ENCODE measurements around the gene PDE4D.

PDE4D gene

DNA sequence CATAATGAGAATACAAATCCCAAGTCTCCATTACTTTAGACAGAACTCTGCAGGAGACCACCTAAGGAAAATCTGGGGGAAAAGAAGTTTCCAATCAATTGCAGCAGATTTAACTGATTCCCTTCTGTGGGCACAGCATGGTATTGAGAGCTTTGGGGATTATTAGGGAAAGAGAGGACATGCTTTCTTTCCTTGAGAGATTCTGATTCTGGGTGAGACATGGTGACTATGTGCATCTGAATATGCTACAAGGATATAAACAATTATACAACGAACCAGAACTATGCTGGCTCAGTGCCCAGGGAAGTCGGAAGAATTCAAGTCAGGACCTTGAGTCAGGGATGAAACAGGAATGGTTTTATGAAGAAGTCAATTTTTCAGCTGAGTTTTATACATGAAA, 183.7 kb downstream of the PDE4D start:
- Histone ChIP-seq H3K9me3 (ENCODE audit: control insufficient read depth, insufficient read depth, low read length) (peaks cover 10% of the 10 kb centered on the region), H3K36me3 (ENCODE audit: control insufficient read depth, insufficient read depth, low read length) (no peaks in the 10 kb centered on the region), H3K27me3 (ENCODE audit: control insufficient read depth, insufficient read depth, low read length) (no peaks in the 10 kb centered on the region), H3K4me1 (ENCODE audit: control insufficient read depth, insufficient read depth, low read length) (peaks cover 35% of the 10 kb centered on the region), H3K9ac (ENCODE audit: low read depth, low read length) (no peak overlapping the region), H3K4me3 (ENCODE audit: low read depth, low read length) (peak overlapping the region; percentile 5)

DNA sequence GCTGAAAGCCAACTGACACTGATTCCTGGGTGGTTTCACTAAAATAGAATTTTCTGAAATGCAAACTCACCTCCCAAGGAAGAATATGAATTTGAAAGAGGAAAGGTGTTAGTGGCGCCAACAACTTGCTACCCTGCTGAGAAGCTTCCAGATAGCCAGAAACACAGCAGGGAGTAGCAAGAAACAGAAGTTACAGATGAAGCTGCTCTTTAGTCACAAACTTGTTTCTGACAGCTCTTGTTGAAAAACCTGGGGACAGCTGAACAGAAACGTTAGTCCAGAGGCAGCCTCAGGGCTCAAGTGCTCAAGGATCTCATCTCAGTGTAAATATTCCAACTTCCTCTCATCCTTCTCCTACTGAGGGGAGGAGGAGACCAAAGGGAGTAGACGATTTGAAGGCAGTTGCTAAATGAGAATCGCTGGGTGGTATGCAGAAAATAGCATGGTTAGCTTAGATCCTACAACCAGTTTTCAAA, 184.1 kb downstream of the PDE4D start:
- no peak overlapping the region for H3K9ac ChIP-seq (ENCODE audit: low read depth, low read length)
- H3K4me1 ChIP-seq (ENCODE audit: control insufficient read depth, insufficient read depth, low read length) = peaks cover 35% of the 10 kb centered on the region
- peaks cover 10% of the 10 kb centered on the region for H3K9me3 ChIP-seq (ENCODE audit: control insufficient read depth, insufficient read depth, low read length)
- peak overlapping the region; percentile 5 for H3K4me3 ChIP-seq (ENCODE audit: low read depth, low read length)
- H3K36me3 ChIP-seq (ENCODE audit: control insufficient read depth, insufficient read depth, low read length) = no peaks in the 10 kb centered on the region
- H3K27me3 ChIP-seq (ENCODE audit: control insufficient read depth, insufficient read depth, low read length) = no peaks in the 10 kb centered on the region

DNA sequence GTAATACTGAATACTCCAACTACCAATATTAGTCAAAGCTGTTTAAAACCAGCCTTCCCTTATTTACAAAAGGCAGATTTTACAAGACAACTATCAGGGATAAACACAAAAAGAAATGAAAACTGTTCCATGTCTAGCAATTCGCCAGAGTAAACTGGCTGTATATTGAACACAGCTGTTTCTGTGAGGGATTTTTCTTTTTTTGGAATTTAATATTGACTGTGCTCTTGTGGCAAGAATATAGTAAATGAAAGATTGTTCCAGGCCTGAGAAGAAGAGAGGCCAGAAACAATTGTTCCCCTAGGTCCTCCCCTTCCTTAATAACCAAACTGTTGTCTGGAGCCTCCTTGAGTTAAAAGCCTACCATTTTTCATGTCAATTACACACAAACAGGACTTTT, 188.6 kb downstream of the PDE4D start:
- Histone ChIP-seq H3K36me3 (ENCODE audit: control insufficient read depth, insufficient read depth, low read length) (no peaks in the 10 kb centered on the region), H3K27me3 (ENCODE audit: control insufficient read depth, insufficient read depth, low read length) (no peaks in the 10 kb centered on the region), H3K9me3 (ENCODE audit: control insufficient read depth, insufficient read depth, low read length) (no peaks in the 10 kb centered on the region), H3K4me3 (ENCODE audit: low read depth, low read length) (no peak overlapping the region), H3K9ac (ENCODE audit: low read depth, low read length) (no peak overlapping the region), H3K4me1 (ENCODE audit: control insufficient read depth, insufficient read depth, low read length) (peaks cover 19% of the 10 kb centered on the region)

- Histone ChIP-seq H3K4me3 (ENCODE audit: low read depth, low read length) (no peak overlapping the region), H3K9ac (ENCODE audit: low read depth, low read length) (no peak overlapping the region), H3K27me3 (ENCODE audit: control insufficient read depth, insufficient read depth, low read length) (no peaks in the 10 kb centered on the region), H3K36me3 (ENCODE audit: control insufficient read depth, insufficient read depth, low read length) (no peaks in the 10 kb centered on the region), H3K4me1 (ENCODE audit: control insufficient read depth, insufficient read depth, low read length) (peaks cover 13% of the 10 kb centered on the region), H3K9me3 (ENCODE audit: control insufficient read depth, insufficient read depth, low read length) (no peaks in the 10 kb centered on the region)
These were observed 189.7 kb downstream of the PDE4D start for GRCh38 chr5:59703789-59704188.

GRCh38 chr5:59698207-59699178, 195.0 kb downstream of the PDE4D start:
- H3K36me3 ChIP-seq (ENCODE audit: control insufficient read depth, insufficient read depth, low read length) = no peaks in the 10 kb centered on the region

GRCh38 chr5:59694411-59694810, 199.1 kb downstream of the PDE4D start:
- H3K27me3 ChIP-seq (ENCODE audit: control insufficient read depth, insufficient read depth, low read length) = no peaks in the 10 kb centered on the region
- H3K36me3 ChIP-seq (ENCODE audit: control insufficient read depth, insufficient read depth, low read length) = no peaks in the 10 kb centered on the region
- no peaks in the 10 kb centered on the region for H3K9me3 ChIP-seq (ENCODE audit: control insufficient read depth, insufficient read depth, low read length)
- H3K4me3 ChIP-seq (ENCODE audit: low read depth, low read length) = no peak overlapping the region
- no peak overlapping the region for H3K9ac ChIP-seq (ENCODE audit: low read depth, low read length)
- H3K4me1 ChIP-seq (ENCODE audit: control insufficient read depth, insufficient read depth, low read length) = no peaks in the 10 kb centered on the region

More at GRCh38 chr5:59698207-59699178, 195.0 kb downstream of the PDE4D start:
- no peaks in the 10 kb centered on the region for H3K9me3 ChIP-seq (ENCODE audit: control insufficient read depth, insufficient read depth, low read length)
- H3K4me1 ChIP-seq (ENCODE audit: control insufficient read depth, insufficient read depth, low read length) = no peaks in the 10 kb centered on the region
- no peak overlapping the region for H3K4me3 ChIP-seq (ENCODE audit: low read depth, low read length)
- H3K9ac ChIP-seq (ENCODE audit: low read depth, low read length) = no peak overlapping the region
- no peaks in the 10 kb centered on the region for H3K27me3 ChIP-seq (ENCODE audit: control insufficient read depth, insufficient read depth, low read length)

- H3K4me3 ChIP-seq (ENCODE audit: low read depth, low read length) = no peak overlapping the region
These were observed 199.8 kb downstream of the PDE4D start for GRCh38 chr5:59693492-59694309.

DNA sequence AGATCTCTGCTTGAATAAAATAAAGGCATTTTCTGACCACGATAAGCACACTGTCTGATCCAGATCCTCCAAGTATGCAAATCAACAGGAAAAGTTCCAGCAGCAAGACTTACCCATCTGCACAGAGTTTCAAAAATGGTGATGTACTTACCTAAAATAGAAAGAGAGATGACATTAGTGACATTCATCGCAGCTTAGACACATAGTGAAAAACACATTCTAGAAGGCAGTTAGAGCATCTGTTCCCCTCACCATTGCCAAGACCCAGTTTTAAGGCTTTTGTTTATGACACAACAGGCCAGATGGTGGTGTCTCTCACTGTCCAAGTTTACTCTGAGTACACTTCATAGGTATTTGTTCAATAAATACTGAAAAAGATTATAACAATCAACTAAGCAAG, 207.7 kb downstream of the PDE4D start:
- no peaks in the 10 kb centered on the region for H3K36me3 ChIP-seq (ENCODE audit: control insufficient read depth, insufficient read depth, low read length)
- no peak overlapping the region for H3K9ac ChIP-seq (ENCODE audit: low read depth, low read length)
- no peak overlapping the region for H3K4me3 ChIP-seq (ENCODE audit: low read depth, low read length)
- H3K4me1 ChIP-seq (ENCODE audit: control insufficient read depth, insufficient read depth, low read length) = no peaks in the 10 kb centered on the region
- no peaks in the 10 kb centered on the region for H3K9me3 ChIP-seq (ENCODE audit: control insufficient read depth, insufficient read depth, low read length)
- H3K27me3 ChIP-seq (ENCODE audit: control insufficient read depth, insufficient read depth, low read length) = no peaks in the 10 kb centered on the region

More at GRCh38 chr5:59693492-59694309, 199.8 kb downstream of the PDE4D start:
- H3K4me1 ChIP-seq (ENCODE audit: control insufficient read depth, insufficient read depth, low read length) = no peaks in the 10 kb centered on the region
- no peaks in the 10 kb centered on the region for H3K9me3 ChIP-seq (ENCODE audit: control insufficient read depth, insufficient read depth, low read length)
- H3K36me3 ChIP-seq (ENCODE audit: control insufficient read depth, insufficient read depth, low read length) = no peaks in the 10 kb centered on the region
- no peaks in the 10 kb centered on the region for H3K27me3 ChIP-seq (ENCODE audit: control insufficient read depth, insufficient read depth, low read length)
- H3K9ac ChIP-seq (ENCODE audit: low read depth, low read length) = no peak overlapping the region

- H3K36me3 ChIP-seq (ENCODE audit: control insufficient read depth, insufficient read depth, low read length) = no peaks in the 10 kb centered on the region
- H3K4me1 ChIP-seq (ENCODE audit: control insufficient read depth, insufficient read depth, low read length) = no peaks in the 10 kb centered on the region
- H3K9me3 ChIP-seq (ENCODE audit: control insufficient read depth, insufficient read depth, low read length) = no peaks in the 10 kb centered on the region
- H3K27me3 ChIP-seq (ENCODE audit: control insufficient read depth, insufficient read depth, low read length) = no peaks in the 10 kb centered on the region
- H3K9ac ChIP-seq (ENCODE audit: low read depth, low read length) = no peak overlapping the region
- no peak overlapping the region for H3K4me3 ChIP-seq (ENCODE audit: low read depth, low read length)
These were observed 208.4 kb downstream of the PDE4D start for GRCh38 chr5:59685191-59685530.

- Histone ChIP-seq H3K9ac (ENCODE audit: low read depth, low read length) (no peak overlapping the region), H3K4me3 (ENCODE audit: low read depth, low read length) (no peak overlapping the region), H3K4me1 (ENCODE audit: control insufficient read depth, insufficient read depth, low read length) (no peaks in the 10 kb centered on the region), H3K27me3 (ENCODE audit: control insufficient read depth, insufficient read depth, low read length) (no peaks in the 10 kb centered on the region), H3K36me3 (ENCODE audit: control insufficient read depth, insufficient read depth, low read length) (no peaks in the 10 kb centered on the region), H3K9me3 (ENCODE audit: control insufficient read depth, insufficient read depth, low read length) (no peaks in the 10 kb centered on the region)
These were observed 208.9 kb downstream of the PDE4D start for GRCh38 chr5:59684388-59685190.

GRCh38 chr5:59683311-59683710, 210.2 kb downstream of the PDE4D start:
- Histone ChIP-seq H3K9ac (ENCODE audit: low read depth, low read length) (no peak overlapping the region), H3K4me3 (ENCODE audit: low read depth, low read length) (no peak overlapping the region), H3K36me3 (ENCODE audit: control insufficient read depth, insufficient read depth, low read length) (no peaks in the 10 kb centered on the region), H3K27me3 (ENCODE audit: control insufficient read depth, insufficient read depth, low read length) (no peaks in the 10 kb centered on the region), H3K9me3 (ENCODE audit: control insufficient read depth, insufficient read depth, low read length) (no peaks in the 10 kb centered on the region), H3K4me1 (ENCODE audit: control insufficient read depth, insufficient read depth, low read length) (no peaks in the 10 kb centered on the region)
